HG02852 (cell line): ENCODE results near the gene RARG.

ENCODE experiments used
- ATAC-seq: cut with Tn5 transposase; IDR thresholded peaks from one replicate; pipeline ENCODE4 v1.9.1; 2021; ENCODE audit warnings: mild to moderate bottlenecking, moderate library complexity; ENCODE audit not compliant: unreplicated experiment

The RARG gene

DNA sequence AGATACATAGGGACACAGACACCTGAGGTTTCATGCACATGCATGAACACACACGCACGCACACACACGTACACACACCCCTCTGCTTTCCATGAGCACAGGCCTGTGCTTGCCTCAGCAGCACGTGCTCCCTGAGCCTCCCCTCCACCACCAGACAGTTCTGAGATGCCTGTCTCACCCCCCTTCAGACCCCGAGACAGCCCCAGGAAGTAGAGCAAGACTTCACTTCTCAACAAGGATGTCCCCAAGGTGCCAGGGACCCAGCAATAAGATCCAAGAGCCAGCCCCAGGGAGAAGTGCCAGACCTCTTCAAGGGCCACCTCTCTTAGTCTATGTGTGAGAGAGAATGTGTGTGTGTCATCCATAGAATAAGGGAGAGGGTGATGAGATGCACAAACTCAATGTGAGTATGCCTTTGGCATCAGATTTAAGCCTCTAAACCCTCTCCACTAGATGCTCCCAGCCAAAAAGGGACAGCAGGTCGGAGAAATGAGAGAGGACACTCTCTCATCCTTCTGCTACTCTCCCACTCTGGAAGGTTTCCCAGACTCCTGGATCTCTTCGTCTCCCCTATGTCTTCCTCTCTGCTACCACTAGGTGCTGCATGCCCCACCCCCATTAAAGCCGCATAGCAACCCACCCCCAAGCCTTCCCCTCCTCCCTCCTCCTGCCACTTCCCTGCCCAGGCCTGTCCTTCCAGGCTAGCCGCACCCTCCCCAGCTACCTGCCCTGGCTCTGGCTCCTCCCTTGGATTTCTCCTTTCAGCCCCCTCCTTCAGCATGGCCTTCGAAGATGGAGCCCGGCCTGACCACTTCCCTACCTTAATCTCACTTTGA lies 7.7 kb downstream of the RARG start:
- no peak for ATAC-seq

DNA sequence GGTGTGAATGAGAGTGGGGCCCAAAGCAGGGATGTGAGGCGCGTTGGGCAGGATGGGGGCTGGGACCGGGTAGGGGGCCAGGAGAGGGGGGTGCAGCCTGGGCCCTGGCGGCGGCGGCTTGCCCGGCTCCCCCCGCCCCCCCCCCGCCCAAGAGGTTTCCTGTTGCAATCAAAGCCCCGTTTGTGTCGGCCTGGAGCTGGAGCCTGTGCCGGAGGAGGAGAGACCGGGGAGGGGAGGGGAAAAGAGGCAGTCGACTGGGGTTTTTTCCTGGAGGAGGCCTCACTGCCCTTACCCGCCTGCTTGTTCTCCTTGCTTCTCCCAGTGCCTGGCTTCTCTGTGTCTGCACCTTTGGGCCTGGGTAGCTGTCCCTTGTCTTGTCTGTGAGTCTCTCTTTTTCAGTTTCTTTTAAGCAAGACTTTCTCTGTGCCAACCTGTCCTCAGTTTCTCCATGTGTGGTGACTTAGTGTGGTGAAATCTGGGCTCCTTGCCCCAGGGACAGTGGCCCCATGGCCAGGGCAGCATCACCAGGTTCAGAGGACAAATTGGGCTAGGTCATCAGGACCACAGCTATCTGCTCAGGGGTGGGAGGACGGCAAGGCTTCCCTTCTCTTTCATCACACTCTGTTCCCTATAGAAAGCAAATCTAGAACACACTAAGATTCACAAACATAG lies 8.5 kb downstream of the RARG start:
- ATAC-seq, result no peak

DNA sequence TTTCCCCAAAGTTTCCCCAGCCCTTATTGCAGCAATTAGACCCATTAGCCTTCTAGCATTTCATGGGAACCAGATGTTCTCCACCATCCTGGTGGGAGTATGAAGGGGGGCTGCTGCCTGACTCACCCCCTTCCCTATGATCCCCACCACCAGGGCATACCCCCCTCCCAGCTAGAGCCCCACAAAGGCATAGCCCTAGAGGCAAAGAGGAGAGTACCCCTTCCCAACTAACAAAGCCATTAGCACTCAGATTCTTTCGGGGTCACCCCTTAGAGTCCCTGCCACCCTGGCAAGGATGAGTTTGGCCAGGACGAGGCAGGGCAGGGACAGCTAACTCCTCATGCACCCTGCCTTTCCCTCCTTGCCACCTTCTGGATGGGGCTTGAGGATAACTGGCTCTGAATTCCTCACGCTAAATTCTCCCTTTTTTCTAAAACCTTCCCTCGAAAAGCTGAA lies 9.2 kb downstream of the RARG start:
- no peak for ATAC-seq

DNA sequence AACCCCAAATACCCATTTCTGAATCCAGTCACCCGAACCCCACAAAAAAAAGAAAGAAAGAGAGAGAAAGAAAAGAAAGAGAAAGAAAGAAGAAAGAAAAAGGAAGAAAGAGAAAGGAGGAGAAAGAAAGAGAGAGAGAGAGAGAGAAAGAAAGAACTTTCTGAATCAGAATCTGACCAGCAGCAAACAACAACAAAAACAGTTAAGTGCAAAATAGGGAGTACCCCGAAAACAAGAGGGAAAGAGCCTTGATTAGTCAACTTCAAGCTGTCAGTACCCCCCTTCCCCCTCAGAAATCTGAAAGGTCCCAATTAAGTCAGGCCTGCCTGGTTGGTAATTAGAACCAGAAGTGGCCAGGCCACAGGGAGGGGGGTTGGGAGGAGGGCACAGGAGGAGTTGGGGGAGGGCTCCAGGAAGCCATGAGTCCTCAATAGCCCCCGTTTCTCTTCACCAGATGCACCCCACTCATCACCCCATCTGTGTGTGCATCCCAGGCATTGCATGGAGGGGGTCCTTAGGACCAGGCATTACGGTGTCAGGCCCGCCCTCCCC lies 9.8 kb downstream of the RARG start:
- no peak for ATAC-seq

DNA sequence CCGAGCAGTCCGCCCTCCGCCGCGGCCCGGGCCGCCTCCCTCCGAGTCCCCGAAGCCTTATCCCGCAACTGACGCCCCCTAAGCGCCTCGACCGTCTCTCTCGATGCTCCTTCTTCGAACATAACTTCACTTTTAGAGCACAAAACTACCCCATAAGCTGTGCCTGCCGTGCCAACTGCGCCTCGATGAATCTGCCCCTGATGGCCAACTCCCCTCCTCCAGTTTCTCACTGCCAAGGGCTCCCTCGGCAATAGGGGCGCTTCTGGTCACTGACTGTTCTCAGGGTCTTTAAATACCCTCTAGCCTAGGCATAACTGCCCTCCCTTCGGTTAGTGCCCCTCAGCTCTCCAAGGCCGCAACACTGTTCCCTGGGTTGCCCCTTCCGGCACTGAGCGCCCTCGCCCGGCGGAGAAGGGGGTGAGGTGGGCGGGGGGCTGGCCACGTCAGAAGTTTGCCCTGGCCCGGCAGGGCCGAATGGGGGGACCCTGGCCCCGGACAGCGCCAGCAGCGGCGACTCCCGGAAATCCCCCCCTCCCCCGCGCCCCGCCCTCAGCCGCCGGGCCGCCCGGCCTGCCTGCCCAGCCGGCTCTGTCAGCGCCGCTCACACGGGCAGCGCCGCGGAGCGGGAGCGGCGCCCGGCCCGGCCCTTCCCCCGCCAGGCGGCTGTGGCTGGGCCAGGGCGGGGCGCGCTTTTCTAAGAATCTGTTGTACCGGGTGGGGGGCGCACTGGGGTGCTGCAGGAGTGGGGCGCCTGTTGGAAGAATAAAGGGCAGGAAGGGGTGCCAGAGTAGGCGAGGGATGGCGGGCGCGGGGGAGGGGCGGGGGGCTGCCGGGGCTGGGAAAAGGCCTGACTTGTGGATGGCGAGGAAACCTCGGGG lies 10.6 kb downstream of the RARG start:
- no peak for ATAC-seq

DNA sequence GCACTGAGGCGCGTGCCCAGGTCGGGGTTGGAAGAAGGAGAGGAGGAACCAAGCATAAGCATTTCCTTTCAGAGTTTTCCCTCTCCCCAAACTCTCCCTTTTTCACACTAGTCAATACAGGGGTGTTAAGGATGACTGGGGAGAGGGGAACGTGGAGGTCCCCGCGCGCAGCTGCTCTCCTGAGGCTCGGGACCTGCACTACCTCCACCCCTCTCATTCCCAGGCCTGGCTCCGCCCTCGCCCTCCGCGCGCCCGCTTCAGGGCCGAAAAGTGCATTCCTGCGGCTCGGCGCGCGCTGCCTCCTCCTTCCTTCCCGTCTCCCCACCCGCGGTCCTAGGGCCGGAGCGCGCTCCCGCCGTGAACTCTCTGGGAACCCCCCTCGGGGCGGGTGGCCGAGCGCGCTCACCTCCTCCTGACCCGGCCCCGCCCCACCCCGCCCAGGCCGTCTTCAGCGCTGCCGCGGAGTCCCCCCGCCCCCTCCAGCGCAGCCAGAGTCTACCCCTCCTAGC lies 11.3 kb downstream of the RARG start:
- ATAC-seq, result peak; percentile 48

DNA sequence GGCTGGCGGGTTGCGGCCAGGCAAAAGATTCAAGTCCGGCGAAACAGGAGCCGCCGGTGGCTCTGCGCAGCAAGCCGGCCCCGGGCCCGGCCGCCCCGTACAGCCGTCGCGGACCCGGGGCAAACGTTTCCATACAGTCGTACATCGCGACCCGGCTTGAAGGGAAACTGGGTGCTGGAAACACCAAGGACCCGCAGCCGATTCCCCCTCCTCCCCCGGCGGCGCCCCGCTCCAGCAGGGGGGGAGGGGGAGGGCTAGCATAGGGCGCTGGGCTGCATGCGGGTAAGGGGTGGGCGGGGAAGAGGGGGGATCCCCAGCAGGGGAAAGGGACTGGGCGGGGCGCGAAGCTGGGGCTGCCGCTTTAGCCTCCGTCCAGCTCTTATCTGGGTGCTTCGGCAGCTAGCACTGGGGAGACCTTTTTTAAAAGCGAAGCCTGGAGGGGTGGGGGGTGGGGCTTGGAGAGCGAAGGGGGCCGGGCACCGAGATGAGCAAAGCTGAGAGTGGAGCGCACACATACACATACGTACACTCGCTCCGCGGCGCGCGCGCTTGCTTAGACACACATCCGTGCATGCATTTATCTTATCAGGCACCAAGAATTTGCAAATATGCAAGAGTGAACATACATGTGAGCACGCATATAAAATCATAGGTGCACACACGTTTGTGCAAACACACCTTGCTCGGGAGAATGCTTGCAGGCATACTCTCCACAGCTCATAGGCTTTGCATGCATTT lies 11.9 kb downstream of the RARG start:
- peak; percentile 31 for ATAC-seq

DNA sequence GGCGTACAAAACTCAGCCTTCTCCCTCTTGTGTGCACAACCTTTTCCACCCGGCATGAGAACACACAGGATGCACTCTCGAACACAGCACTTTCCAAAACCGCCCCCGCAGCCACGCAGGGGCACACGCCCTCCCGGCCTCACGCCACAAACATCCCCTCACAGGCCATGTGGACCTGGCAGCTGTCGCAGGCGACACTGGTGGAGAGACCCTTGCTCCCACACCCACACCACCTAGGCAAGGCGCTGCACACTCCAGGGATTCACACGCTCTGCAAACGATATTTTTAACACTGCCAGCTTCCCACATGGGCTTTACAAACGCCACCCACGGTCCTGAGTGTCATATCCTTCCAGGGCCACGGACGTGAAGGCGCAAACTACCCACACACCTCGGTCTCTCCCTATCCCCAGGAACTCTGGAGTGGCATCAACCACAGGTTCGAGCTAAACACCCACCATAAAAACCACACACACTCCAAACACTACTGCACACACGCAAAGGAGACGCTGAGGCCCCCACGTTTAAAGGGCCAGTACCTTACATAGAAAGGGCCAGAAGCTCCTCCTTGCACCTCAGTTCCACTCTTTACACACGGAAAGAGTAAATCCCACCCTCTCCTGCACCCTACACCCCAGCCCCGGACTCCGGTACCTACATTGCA lies 12.6 kb downstream of the RARG start:
- peak; percentile 31 for ATAC-seq

DNA sequence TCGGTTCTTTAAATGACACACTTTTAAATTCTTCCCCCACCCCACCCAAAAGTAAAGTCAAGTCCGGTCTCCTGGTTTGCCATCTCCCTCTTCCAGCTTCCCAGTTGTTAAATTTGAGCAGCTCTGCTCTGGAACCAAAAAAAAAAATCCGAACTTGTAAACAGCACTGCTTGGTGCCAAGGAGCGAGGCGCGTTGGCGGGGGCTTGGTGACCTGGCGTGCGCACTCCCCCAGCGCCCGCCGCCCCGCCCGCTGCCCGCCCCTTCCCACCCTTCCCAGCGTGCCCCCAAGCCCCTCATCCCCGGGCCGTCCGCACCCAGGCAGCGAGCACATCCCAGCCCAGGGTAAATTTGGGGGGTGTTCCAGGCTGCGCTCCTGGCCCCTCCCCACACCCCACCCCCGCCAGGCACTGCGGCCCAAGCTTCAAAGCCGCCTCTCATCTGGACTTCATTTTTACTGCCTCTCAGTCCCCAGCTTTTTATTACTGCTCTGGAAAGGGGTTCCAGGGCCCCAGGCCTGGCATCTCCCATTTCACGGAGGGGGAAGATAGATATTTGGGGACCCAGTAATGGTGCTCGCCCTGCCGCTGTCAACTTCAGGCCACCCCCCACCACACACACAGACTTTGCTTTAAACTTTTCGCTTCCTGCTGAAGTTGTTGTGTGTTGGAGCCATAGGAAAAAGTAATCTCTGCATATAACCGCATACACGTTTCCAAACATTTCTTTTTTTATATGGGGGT lies 13.3 kb downstream of the RARG start:
- ATAC-seq, result no peak

DNA sequence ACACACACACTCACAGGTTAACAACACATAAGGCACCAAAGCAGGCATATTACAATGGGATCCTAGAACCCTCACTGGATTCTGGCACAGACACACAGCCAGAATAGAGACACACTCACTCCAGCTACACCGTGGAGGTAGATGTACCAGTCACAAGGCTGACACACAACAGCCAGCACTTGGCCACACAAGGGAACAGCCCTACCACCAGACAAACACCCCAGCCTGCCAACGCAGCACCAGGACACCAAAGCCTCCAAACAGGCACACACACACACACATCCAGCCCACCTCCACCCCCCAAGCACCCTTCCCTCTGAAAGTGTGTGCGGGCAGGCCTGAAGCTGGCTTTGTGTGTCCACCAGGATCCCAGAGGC lies 14.1 kb downstream of the RARG start:
- no peak for ATAC-seq

DNA sequence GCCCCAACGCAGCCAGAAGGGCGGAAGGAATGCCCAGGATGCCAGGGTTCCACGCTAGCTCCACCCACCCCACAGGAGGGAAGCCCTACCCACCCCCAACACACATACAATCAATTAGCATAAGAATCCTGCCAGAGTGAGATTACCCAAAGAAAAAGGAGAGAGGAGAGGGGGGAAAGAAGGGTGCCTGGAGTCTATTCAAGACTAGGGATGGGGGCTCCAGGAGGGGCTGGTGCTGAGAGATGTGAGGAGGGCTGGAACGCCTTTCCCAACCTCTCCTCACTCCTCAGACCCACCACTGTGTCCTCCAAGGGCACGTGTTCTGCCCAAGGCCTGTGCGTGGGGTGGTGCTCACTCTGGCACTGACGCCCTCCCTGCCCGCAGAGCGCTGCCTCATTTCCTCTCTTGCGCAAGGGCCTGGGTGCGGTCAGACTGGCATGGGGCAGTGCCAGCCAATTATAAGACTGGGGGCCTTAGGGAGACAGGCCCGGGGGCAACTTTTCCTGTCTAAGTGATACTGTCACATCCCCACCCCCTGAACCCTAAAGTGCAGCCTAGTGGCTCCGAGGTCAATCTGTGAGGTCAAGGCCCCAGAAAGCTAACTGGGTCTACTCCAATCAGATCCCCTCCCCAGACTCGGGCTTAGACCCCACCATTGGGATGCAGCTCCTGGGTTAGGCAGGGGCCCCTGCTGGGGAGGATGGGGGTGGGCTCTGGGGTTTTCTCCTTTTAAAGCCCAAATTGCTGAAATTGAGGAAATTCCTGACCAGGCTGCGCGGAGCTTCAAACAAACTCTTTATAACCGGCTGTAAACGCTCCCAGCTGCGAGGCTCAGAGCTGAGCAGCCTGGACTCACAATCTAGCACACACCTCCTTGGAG lies 14.7 kb downstream of the RARG start:
- no peak for ATAC-seq

DNA sequence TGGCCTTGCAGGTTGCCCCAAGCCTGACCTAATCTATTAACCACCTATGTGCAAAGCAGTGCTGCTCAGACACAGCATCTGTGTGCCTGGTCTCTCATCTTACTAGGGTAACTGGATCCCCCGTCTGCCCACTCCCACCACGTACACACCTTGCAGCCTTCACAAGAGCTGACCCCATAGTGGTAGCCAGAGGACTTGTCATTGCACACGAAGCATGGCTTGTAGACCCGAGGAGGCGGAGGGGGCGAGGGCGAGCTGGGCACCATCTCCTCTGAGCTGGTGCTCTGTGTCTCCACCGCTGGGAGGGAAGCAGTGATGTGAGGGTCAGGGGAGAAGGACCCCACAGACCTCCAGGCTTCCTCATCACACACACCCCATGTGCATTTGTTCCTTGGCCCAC lies 16.5 kb downstream of the RARG start:
- ATAC-seq, result no peak

DNA sequence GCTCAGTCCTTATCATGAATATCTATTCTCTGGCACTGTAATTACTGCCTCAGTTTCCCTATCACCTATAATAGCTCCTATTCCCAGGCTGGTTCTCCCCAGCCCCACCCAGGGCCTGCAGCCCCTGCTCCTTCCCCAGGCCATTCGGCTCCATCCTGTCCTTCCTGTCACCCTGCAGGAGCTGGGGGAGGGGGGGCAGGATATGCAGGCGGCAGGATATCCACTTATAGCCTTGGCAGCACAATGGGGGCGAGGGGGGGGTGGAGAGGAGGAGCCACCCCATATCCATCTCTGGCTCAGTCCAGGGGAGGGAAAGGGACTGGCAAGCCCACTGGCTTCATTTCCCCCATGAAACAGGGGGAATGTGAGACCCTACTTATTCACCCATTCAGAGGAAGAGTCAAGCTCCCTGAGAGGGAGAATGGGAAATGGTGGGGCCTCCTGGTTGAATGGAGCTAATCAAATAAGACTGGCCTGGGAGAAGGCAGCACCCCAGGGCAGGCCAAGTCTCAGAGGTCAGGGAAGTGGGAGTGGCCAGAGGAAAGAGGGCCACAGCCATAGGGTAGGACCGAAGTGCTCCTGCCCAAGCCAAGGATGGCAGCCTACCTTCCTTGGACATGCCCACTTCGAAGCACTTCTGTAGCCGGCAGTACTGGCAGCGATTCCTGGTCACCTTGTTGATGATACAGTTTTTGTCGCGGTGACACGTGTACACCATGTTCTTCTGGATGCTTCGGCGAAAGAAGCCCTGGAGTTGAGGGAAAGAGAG lies 17.1 kb downstream of the RARG start:
- no peak for ATAC-seq

DNA sequence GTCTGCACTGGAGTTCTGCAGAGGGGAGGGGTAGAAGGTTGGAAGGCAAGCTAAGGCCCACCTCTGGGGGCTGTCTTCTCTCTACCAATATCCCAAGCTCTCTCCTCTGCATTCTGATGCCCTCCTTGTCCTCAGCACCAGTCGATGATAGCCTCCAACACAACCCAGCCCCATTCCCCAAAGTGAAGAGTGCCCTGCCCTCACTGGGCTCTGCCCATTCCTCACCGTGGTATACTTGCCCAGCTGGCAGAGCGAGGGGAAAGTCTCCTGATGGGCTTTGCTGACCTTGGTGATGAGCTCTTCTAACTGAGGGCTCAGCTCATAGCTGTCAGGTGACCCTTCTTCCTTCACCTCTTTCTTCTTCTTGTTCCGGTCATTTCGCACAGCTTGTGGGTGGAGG lies 17.8 kb downstream of the RARG start:
- no peak for ATAC-seq

DNA sequence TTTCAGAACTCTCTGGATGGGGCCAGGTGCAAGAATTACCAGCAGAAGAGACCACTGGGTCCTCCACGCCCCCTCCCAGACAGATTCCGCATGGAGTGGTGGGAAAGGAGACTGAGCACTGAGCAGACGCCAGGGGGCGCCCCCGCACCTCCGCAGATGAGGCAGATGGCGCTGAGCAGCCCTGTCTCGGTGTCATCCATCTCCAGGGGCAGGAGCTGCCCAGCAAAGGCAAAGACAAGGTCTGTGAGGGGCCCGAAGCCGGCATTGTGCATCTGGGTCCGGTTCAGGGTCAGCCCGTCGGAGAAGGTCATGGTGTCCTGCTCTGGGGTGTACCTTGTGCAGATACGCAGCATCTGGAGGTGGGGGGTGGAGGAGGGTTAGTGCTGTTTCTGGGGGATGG lies 18.7 kb downstream of the RARG start:
- no peak for ATAC-seq

DNA sequence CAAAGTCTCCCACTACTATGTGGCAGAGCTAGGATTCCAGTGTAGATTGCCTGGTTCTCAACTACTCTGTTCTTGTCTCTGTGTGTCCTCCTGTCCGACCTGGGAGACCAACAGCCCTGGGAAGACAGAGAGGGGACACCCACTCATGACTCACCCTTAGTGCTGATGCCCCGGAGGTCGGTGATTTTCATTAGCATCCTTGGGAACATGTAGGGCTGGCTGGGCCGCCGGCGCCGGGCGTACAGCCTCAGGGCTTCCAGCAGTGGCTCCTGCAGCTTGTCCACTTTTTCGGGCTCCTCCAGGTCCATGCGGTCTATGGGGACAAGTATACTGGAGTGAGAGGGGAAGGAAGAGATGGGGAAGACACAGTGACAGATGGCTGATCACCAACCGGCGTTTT lies 19.1 kb downstream of the RARG start:
- ATAC-seq, result no peak
